ENCODE measurements around the gene PEF1. TPM values are rescaled to one million over a fixed set of nuclear protein-coding genes. Genes with fewer than 3 reads are reported as not detected.

The PEF1 gene
- total RNA-seq, 1 experiment from 2014 or later = 33.7 TPM

GRCh38 chr1:31618916-31619846, 25.5 kb downstream of the PEF1 start:
- Mint-ChIP-seq H3K36me3 (no peaks in the 10 kb centered on the region), H3K4me3 (no peak overlapping the region), H3K9me3 (no peaks in the 10 kb centered on the region), H3K27me3 (ENCODE audit: low read depth) (peaks cover 29% of the 10 kb centered on the region), H3K27ac (no peak overlapping the region), H3K4me1 (peaks cover 14% of the 10 kb centered on the region)
- POLR2A ChIA-PET = interaction anchor here (1.1 kb wide), 1 partner anchor 12 kb away, joined by 6 read pairs; no protein-coding TSS in a partner anchor
- ATAC-seq (no peak), DNase-seq (ENCODE audit: low spot score) (no peak)
- CTCF ChIA-PET = interaction anchor here (0.7 to 3.7 kb wide), 36 partner anchors 7 to 497 kb away, joined by 3 to 38 read pairs (median 6); partner anchors contain the start of genes COL16A1, PEF1 and TMEM39B
- TF ChIP-seq CREM (CRISPR knock-in tag; IDR thresholded peaks at IDR 0.05) (no peak), TEAD4 (CRISPR knock-in tag; IDR thresholded peaks at IDR 0.05) (no peak), NFATC4 (CRISPR knock-in tag; IDR thresholded peaks at IDR 0.05) (no peak), CDX4 (CRISPR knock-in tag; IDR thresholded peaks at IDR 0.05; ENCODE audit: borderline replicate concordance) (no peak), USF1 (CRISPR knock-in tag; IDR thresholded peaks at IDR 0.05) (no peak), RELA (CRISPR knock-in tag; IDR thresholded peaks at IDR 0.05; ENCODE audit: borderline replicate concordance) (no peak), ZNF232 (CRISPR knock-in tag; IDR thresholded peaks at IDR 0.05) (no peak), ZBTB21 (CRISPR knock-in tag; IDR thresholded peaks at IDR 0.05; ENCODE audit: borderline replicate concordance) (no peak), ZNF532 (CRISPR knock-in tag; IDR thresholded peaks at IDR 0.05; ENCODE audit: borderline replicate concordance) (no peak), STAT6 (CRISPR knock-in tag; conservative IDR thresholded peaks at IDR 0.05; ENCODE audit: low read depth) (no peak)
- TF ChIP-seq, protein P1, sequence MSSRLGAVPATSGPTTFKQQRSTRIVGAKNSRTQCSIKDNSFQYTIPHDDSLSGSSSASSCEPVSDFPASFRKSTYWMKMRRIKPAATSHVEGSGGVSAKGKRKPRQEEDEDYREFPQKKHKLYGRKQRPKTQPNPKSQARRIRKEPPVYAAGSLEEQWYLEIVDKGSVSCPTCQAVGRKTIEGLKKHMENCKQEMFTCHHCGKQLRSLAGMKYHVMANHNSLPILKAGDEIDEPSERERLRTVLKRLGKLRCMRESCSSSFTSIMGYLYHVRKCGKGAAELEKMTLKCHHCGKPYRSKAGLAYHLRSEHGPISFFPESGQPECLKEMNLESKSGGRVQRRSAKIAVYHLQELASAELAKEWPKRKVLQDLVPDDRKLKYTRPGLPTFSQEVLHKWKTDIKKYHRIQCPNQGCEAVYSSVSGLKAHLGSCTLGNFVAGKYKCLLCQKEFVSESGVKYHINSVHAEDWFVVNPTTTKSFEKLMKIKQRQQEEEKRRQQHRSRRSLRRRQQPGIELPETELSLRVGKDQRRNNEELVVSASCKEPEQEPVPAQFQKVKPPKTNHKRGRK (CRISPR knock-in tag; IDR thresholded peaks at IDR 0.05; ENCODE audit: borderline replicate concordance) = no peak
- TF ChIP-seq, protein P2, sequence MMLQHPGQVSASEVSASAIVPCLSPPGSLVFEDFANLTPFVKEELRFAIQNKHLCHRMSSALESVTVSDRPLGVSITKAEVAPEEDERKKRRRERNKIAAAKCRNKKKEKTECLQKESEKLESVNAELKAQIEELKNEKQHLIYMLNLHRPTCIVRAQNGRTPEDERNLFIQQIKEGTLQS (CRISPR knock-in tag; conservative IDR thresholded peaks at IDR 0.05) = no peak

Data from WTC11 (cell line).